HL-60 (cell line): ENCODE data around the gene SLC22A3.

Source experiments
- TF ChIP-seq, protein P1 (sequence below): IDR thresholded peaks from one replicate; pipeline ENCODE4 v1.5.1; 2011; ENCODE audit warnings: low read length, control low read depth, inconsistent platforms; ENCODE audit not compliant: insufficient read depth
- TF ChIP-seq, protein P2 (sequence below): IDR thresholded peaks from 2 replicates; pipeline ENCODE4 v1.6.1; 2012; ENCODE audit warnings: low read depth; ENCODE audit not compliant: insufficient replicate concordance

DNA sequence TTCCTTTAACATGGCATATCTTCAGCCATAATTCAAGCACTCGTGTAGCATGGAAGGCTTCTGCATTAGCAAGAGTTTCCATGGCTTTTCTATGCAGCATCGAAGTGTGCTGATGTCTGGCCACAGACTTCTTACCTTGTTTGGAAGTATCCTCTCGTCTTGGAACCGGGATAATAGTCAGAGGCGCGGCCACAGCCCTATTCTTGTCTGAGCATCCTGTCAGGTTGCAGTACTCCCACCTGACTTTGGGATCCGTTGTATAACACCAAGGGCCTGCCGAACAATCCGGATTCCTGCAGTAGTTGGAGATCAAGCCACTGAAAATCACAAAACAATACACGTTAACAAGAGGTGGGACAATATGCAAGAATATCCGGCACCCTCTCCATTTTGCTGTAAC lies 138.9 kb downstream of the SLC22A3 start:
- TF ChIP-seq, protein P1, sequence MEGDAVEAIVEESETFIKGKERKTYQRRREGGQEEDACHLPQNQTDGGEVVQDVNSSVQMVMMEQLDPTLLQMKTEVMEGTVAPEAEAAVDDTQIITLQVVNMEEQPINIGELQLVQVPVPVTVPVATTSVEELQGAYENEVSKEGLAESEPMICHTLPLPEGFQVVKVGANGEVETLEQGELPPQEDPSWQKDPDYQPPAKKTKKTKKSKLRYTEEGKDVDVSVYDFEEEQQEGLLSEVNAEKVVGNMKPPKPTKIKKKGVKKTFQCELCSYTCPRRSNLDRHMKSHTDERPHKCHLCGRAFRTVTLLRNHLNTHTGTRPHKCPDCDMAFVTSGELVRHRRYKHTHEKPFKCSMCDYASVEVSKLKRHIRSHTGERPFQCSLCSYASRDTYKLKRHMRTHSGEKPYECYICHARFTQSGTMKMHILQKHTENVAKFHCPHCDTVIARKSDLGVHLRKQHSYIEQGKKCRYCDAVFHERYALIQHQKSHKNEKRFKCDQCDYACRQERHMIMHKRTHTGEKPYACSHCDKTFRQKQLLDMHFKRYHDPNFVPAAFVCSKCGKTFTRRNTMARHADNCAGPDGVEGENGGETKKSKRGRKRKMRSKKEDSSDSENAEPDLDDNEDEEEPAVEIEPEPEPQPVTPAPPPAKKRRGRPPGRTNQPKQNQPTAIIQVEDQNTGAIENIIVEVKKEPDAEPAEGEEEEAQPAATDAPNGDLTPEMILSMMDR: no peak
- TF ChIP-seq, protein P2, sequence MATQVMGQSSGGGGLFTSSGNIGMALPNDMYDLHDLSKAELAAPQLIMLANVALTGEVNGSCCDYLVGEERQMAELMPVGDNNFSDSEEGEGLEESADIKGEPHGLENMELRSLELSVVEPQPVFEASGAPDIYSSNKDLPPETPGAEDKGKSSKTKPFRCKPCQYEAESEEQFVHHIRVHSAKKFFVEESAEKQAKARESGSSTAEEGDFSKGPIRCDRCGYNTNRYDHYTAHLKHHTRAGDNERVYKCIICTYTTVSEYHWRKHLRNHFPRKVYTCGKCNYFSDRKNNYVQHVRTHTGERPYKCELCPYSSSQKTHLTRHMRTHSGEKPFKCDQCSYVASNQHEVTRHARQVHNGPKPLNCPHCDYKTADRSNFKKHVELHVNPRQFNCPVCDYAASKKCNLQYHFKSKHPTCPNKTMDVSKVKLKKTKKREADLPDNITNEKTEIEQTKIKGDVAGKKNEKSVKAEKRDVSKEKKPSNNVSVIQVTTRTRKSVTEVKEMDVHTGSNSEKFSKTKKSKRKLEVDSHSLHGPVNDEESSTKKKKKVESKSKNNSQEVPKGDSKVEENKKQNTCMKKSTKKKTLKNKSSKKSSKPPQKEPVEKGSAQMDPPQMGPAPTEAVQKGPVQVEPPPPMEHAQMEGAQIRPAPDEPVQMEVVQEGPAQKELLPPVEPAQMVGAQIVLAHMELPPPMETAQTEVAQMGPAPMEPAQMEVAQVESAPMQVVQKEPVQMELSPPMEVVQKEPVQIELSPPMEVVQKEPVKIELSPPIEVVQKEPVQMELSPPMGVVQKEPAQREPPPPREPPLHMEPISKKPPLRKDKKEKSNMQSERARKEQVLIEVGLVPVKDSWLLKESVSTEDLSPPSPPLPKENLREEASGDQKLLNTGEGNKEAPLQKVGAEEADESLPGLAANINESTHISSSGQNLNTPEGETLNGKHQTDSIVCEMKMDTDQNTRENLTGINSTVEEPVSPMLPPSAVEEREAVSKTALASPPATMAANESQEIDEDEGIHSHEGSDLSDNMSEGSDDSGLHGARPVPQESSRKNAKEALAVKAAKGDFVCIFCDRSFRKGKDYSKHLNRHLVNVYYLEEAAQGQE: no peak
